Measurements from ENCODE around the gene SELENON.

GRCh38 chr1:25803368-25803767 is 3.4 kb downstream of the SELENON start:
- TF ChIP-seq CTCF (conservative IDR thresholded peaks at IDR 0.05): no peak
- TF ChIP-seq ZFX (IDR thresholded peaks at IDR 0.05): no peak
